GM18511 (cell line): Measurements from ENCODE around the gene ADGRF4.
"Not testable (repeated sequence)": the region's sequence is repeated elsewhere in the genome, so short reads cannot be mapped to it uniquely, and the experiment has no call there.

ENCODE experiments used
- ATAC-seq: cut with Tn5 transposase; IDR thresholded peaks from one replicate; pipeline ENCODE4 v1.9.1; 2021; ENCODE audit warnings: mild to moderate bottlenecking, moderate library complexity; ENCODE audit not compliant: unreplicated experiment

The ADGRF4 gene

GRCh38 chr6:47733879-47734558 lies 35.6 kb downstream of the ADGRF4 start:
- peak; percentile 75 for ATAC-seq

GRCh38 chr6:47734831-47735481 lies 36.6 kb downstream of the ADGRF4 start:
- ATAC-seq: no peak

GRCh38 chr6:47736083-47736700 lies 37.8 kb downstream of the ADGRF4 start:
- ATAC-seq: no peak

- ATAC-seq: no peak
Measured at GRCh38 chr6:47737406-47737805, 39.0 kb downstream of the ADGRF4 start.

GRCh38 chr6:47740714-47741113 lies 42.3 kb downstream of the ADGRF4 start:
- no peak for ATAC-seq

GRCh38 chr6:47741807-47742206 lies 43.4 kb downstream of the ADGRF4 start:
- ATAC-seq: peak; percentile 79

GRCh38 chr6:47743744-47744143 lies 45.4 kb downstream of the ADGRF4 start:
- no peak for ATAC-seq

- ATAC-seq: not testable (repeated sequence)
Measured at GRCh38 chr6:47745269-47745668, 46.9 kb downstream of the ADGRF4 start.

GRCh38 chr6:47749757-47750156 lies 51.4 kb downstream of the ADGRF4 start:
- ATAC-seq: no peak

- no peak for ATAC-seq
Measured at GRCh38 chr6:47752801-47753200, 54.4 kb downstream of the ADGRF4 start.

- no peak for ATAC-seq
Measured at GRCh38 chr6:47759364-47759763, 61.0 kb downstream of the ADGRF4 start.

GRCh38 chr6:47762502-47762901 lies 64.1 kb downstream of the ADGRF4 start:
- no peak for ATAC-seq

- ATAC-seq: no peak
Measured at GRCh38 chr6:47766445-47766844, 68.1 kb downstream of the ADGRF4 start.

- no peak for ATAC-seq
Measured at GRCh38 chr6:47767102-47767501, 68.7 kb downstream of the ADGRF4 start.

GRCh38 chr6:47769982-47770381 lies 71.6 kb downstream of the ADGRF4 start:
- ATAC-seq: no peak
